ENCODE data around the gene PRR35.

Gene PRR35

GRCh38 chr16:610513-611381 is 50.6 kb downstream of the PRR35 start:
- no peak overlapping the region for H2AFZ ChIP-seq
- no peak overlapping the region for H3K9ac ChIP-seq
- H3K9me3 ChIP-seq (ENCODE audit: control insufficient read depth, low read length) = no peaks in the 10 kb centered on the region
- no peak overlapping the region for H3K27ac ChIP-seq
- H3K27me3 ChIP-seq (ENCODE audit: control insufficient read depth, insufficient read depth, low read length) = no peaks in the 10 kb centered on the region
- no peak overlapping the region for H3K4me3 ChIP-seq (ENCODE audit: low read depth, low read length)
- H3K4me1 ChIP-seq = no peaks in the 10 kb centered on the region
- no peak overlapping the region for H3K4me2 ChIP-seq (ENCODE audit: low read length)
- peaks cover 48% of the 10 kb centered on the region for H3K79me2 ChIP-seq
- TF ChIP-seq CTCF (IDR thresholded peaks at IDR 0.05) = peak; percentile 72
- H3K36me3 ChIP-seq (ENCODE audit: control insufficient read depth, insufficient read depth, low read length) = no peaks in the 10 kb centered on the region

- H3K79me2 ChIP-seq = peaks cover 22% of the 10 kb centered on the region
- H3K4me2 ChIP-seq (ENCODE audit: low read length) = no peak overlapping the region
- no peak overlapping the region for H3K27ac ChIP-seq
- no peak for TF ChIP-seq CTCF (IDR thresholded peaks at IDR 0.05)
- H3K4me1 ChIP-seq = no peaks in the 10 kb centered on the region
- H3K4me3 ChIP-seq (ENCODE audit: low read depth, low read length) = no peak overlapping the region
- H3K27me3 ChIP-seq (ENCODE audit: control insufficient read depth, insufficient read depth, low read length) = no peaks in the 10 kb centered on the region
- no peak overlapping the region for H3K9ac ChIP-seq
- H2AFZ ChIP-seq = no peak overlapping the region
- H3K36me3 ChIP-seq (ENCODE audit: control insufficient read depth, insufficient read depth, low read length) = no peaks in the 10 kb centered on the region
- no peaks in the 10 kb centered on the region for H3K9me3 ChIP-seq (ENCODE audit: control insufficient read depth, low read length)
These were observed 54.9 kb downstream of the PRR35 start for GRCh38 chr16:615122-615521.
